COR-L47 (cell line): ENCODE results near the gene SLF2.
"Not testable (repeated sequence)": the region's sequence is repeated elsewhere in the genome, so short reads cannot be mapped to it uniquely, and the experiment has no call there.

Experiments used
- DNase-seq: peaks from one replicate; lab custom pipeline; 2025; lab: John Stamatoyannopoulos, UW

The SLF2 gene

DNA sequence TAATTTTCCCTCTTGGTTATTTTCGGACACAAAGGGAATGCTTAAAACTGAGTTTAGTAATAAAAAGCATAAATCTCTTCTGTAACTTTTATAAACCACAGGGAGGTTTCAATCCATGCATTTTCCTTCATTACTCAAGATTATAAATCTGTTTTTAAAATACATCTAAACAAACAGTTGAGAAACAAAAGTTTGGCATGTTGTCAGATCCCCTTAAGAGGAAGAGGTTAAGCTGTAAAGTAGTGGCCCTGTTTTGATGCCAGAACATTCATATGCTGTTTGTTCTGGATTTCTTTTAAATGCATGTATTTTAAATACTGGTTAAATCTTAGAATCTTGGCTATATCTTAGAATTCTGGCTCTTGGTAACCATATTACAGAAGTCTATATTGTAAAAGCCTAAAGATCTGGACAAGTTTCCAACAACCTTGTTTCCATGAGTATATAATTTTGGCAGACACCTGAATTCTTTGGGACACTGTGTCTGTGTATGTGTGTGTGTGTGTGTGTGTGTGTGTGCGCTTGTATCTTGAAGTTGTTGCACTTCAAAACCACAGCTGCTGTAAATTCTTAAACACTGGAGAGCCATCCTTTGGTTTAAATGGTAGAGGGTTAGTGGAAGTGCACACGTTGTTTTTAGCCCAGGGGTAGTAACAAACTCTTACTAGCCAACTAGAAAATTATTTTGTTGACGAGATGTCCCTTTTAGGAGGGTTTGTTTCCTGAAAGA is 49.8 kb downstream of the SLF2 start:
- DNase-seq, result no peak

DNA sequence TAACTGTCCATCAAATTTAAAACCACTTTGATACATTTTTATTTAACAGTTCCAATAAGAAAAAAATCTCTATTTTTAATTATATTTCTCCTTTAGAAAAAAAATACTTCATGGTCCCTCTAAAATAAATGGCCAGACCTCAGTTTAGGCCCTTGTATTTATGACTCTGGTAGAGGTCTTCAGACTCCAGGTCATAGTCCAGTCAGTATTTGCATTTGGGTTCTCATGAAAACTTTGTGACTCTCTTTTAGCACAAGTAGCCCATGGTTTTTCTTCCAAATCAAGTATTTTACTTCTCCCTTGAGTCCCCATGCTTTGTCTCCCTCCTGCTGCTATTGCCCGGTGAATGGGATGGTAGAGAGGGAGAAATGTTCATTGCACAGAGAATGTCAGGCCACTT is 51.1 kb downstream of the SLF2 start:
- DNase-seq, result no peak

DNA sequence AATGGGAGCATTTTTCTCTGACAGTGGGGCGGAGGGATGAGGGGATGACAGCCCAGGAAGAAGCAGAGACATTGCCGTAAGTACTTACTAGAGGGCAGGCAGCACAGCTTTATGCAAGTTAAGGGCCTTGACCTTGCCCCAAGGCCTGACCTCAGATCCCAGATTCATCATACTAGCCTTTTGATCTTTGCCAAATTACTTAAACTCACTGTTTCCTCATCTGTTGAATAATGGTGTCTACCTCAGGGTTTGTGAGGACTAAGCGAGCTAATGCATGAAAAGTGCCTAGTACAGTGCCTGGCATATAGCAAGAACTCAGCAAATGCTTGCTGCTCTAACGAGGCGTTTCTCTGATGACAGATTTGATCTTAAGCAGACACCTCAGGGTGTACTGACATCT is 53.1 kb downstream of the SLF2 start:
- DNase-seq, result no peak

DNA sequence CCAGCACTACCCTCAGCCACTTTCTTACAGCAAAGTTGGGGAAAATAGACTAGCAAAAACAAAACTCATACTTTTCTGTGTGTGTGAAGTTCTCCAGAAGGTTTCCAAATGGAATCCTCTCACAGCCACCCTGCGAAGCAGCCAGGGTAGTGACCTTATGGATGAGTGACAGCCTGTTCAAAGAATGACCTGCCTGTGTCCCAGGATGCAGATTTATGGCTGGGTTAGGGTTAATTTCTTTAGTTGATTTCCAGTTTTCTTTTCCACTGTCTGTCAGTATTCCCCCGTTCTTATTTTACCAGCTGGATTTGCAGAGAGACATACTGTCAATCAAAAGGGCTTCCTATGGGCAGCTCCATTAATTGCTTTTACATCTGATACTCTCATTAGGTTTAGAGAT is 54.1 kb downstream of the SLF2 start:
- DNase-seq, result no peak

DNA sequence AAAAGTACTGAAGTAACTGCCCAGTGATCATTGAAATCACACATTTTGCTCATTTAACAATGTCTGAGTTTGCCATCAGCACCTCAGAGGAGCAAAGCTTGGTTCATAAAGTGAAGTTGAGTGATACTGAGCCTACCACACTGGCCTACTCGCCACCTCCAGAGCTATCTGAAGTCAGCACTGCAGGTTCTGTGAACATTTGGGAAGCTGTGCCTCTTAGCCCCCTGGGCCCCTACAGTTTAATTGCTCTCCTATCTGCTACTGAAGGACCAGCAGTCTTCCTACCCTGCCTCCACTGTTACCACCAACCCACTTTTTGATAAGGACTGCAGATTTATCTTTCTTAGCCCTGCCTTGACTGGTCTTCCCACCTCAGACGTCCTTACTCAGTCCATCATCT is 54.6 kb downstream of the SLF2 start:
- DNase-seq, result no peak

DNA sequence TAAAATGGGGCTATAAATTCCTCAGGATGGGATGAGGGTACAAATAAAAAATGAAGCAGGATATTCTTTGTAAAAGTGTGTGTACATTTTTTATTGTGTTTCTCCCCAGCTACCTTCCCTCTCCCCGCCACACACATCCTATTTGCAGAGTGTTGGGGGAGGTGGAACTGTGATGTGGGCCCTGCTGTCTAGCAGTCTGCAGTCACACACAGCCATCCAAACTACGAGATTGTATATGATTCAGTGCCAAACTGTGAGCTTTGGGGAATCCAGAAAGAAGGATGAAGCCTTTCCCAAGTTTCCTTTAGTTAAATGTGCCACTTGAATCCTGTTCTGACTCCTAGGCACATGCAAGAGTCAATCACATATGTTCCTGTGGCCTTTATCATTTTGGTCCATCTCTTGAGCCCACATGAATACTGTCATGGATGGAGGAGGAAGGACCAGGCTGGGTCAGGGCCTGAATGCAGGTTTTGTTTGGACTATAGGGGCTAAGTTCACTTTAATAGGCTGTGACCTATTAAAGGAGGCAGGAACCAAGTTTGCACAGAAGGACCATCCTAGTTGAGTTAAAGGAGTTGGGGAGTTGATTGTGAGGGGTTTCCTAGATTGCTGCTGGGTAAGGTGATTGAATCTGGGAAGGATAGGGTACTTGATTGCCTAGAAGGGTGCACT is 55.4 kb downstream of the SLF2 start:
- DNase-seq, result no peak

DNA sequence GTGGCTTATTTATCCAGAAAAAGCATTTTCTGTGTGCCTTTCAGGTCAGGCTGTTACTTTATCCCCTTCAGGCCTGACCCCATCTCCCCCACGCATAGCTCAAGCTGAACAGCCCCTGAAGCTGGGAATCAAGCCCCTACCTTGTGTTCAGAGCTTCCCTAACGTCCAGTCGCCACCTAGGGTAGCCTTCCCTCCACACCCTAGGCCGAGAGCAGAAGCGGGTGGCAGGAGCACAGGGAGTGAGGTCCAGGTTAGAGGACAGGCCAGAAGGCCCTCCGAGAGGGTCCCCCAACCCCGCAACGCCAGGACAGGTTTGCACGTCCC is 56.1 kb downstream of the SLF2 start:
- no peak for DNase-seq

DNA sequence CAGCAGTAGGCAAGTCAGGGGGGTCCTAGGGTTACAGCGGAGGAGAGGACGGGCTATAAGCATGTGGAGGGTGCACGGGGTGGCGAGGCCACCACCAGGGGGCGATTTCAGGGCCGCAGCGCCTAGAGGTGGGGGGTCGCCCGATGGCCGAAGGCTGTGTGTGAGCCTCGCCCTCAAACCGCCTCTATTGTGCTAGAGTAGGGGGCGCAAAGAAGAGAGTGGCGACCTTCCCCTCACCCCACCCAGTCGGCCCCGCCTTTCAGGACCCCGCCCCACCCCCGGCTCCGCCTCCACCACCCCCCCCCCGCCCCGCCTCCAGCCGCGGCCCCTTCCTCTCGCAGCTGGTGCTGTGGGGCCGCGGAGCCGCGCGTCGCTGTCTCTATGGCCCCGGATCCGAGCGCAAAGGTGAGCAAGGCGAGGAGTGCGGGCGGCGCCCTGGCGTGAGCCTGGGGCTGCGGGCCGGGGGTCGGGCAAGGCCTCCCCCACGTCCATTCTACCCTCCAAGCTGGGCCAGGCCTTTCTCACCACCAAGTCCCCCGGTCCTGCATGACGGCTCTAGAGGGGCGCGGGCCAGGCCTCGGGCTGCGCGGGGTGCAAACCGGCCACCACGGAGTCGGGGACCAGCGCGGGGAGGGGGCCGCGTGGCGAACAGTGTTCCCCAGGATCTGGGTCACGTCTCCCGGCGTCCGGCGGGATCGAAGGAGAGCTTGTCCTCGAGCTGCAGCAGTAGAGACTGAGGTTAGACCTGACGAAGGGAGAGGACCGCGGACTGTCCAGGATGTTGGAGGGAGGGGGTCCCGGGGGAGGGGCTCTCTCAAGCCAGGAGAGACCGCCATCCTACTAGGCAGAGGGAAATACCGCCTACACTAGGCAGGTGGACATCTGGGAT is 56.7 kb downstream of the SLF2 start, which contains the start of gene SEMA4G:
TSS of gene SEMA4G (plus strand) at position 318 of the 889 bp plus-strand sequence. CDS start 3,409 bp downstream, outside the sequence.
- DNase-seq, result no peak

DNA sequence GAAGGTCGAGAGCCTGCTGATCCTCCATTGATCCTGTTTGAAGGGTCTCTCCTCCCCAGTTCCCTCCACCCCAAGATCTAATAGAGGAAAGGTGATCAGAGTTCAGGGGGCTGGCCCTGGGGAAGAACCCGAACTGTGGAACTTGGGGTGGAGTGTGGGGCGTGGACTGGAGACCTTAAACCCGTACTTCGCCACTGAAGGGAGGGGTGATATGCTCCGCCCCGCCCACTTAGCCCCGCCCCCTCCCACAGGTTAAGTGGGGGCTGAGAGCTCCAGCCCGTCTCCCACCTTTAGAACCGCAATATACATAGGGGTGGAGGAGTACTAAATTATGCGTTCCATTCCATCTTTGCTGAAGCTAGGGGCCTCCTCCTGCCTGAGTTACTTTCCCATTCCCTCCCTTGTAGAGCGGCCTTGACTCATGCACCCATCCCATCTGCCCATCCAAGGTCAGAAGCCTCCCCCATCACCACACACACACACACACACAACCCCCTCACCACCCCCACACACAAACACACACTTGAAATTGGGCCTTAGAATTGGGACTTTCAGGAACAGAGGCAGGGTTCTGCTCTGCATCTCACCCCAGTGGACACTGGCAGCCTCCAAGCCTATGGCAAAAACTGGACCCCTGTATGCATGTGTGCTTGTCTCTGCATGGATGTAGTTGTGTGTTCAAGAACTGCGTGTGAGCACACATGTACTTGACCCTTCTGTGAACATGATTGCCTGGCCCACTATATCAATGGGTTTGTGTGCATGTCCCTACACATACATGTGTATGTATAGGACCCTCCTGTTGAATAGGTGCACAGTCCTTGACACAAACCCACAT is 57.5 kb downstream of the SLF2 start:
- no peak for DNase-seq

DNA sequence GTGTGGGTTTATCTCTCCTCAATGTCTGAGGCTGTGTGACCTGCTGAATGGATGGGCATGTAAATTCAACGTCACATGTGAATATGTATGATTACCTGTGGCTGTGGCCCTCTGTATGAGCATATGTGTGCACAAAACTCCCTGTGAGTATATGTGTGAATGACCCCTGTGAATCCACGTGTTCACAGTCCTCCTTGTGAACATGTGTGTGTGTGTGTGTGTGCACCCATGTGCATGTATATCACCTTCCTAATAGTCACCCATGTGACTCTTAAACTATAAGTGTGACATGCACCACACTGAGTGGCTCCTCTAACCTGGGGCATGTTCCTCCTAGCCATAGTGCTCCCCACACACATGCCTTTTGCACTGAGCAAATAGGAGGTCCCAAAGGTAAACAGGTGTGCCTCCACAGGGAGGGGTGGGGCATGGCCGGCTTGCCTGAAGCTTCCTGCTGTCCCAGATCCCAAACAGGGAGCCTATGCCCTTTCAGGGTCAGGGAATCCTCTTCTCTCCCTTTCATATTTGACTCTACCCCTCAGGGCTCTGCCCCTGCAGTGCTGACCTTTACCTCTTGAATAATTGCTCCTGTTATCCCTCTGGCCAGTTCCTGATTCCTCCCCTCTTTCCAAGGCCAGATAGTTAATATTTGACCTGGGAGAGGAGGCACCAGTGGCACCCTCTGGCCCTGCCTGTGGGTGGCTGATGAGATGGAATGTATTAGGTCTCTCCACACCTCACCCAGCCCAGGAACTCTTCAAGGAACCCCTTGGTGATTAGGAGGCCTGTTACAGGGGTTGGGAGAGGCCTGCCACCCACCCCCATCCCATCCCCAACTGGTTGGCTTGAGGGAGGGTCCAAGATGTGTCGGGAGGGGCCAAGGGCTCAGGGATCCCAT is 58.4 kb downstream of the SLF2 start:
- DNase-seq, result no peak

DNA sequence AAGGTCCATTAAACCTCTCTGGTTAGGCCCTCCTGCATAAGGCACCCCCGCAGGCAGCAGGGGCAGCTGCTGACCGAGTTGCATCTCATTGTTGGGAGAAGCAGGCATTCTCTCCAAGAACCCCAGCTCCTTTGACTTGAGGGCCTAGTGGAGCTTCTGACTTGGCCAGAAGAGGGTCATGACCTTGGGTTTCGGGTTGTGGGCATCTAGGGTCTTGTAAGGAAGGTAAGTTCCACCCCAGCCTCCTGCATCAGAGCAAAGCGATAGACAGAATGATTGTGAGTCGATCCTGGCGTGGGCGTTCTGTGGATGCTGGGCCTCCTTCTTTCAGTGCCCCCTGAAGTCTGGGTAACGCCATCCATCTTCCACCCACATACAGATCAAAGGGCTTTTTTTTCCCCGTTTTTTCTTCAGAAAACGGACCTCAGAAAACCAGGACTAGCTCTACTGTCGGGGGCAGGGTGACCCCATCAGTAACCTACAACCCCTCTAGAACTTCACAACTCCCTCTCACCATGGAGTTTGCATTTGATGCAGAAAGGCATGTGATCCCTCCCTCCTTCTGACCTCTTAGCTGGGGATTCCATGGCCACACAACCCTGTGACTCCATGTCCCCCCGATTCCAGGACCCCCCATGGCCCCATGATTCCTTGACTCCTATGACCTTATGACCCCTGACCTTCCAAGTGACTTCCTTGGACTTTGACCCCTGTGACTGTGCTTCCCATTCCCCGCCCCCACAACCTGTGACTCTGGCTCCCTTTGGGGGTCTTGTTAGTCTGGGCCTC is 59.5 kb downstream of the SLF2 start:
- no peak for DNase-seq

DNA sequence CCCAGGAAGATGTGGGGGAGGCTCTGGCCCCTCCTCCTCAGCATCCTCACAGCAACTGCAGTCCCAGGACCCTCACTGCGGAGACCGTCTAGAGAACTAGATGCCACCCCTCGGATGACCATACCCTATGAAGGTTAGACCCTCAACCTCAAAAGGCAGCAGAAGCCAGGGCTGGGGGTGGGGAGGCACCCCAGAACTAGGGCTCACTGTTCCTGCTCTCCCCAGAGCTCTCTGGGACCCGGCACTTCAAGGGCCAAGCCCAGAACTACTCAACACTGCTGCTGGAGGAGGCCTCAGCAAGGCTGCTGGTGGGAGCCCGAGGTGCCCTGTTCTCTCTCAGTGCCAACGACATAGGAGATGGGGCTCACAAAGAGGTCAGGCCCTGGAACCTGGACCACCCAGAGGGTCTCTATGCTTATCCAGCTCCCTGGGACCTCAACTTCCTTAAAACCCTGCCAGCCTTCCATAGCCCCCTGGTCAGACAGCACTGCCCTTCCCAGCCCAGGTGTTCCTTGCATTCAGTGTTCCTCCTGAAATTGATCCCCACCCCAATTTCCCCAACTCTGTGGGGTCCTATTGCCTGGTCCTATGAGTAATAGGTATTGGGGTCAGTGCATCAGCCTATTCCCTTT is 60.3 kb downstream of the SLF2 start:
- DNase-seq, result no peak

DNA sequence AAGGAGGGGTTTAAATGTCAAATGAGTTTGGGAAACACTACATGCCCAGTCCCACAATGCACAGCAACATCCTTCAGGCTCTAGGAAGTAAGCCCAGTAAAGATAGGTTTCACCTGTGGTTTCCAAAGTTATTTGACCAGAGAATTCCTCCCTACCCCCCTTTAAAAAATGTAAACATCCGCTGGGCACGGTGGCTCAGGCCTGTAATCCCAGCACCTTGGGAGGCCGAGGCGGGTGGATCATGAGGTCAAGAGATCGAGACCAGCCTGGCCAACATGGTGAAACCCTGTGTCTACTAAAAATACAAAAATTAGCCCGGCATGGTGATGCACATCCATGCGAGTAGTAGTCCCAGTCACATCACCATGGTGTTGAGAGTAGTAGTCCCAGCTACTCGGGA is 62.6 kb downstream of the SLF2 start:
- not testable (repeated sequence) for DNase-seq

DNA sequence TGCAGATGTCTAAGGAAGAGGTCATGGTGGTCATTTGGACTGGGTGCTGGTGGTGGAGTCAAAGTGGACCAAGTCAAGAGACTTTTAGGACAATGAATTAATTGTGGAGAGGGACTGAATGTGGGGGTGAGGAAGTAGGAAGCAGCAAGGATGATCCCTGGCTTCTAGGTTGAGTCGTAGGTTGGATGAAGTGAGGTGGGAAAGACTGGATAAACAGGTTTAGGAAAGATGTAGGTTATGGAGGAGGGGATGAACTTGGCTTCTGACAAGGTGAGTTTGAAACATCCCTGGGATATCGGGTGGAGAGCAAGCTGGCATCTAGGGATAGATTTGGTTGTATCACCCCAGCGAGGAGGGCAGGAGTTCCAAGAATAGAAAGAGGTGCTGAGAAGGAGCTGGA is 64.1 kb downstream of the SLF2 start:
- no peak for DNase-seq

DNA sequence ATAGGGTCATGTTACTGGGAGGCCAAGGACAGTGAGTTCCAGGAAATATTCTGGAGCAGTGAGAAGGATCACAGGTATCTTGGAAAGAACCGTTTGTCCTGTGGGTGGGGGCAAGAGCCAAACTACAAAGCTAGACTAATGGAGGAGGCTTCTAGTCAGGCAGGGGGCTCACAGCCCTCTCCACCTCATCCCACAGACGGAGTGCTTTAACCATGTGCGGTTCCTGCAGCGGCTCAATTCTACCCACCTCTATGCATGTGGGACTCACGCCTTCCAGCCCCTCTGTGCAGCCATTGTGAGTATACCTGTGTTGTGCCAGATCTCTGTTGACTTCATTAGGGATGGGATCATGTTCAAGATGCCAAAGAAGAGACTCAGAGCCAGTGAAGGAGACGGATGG is 64.7 kb downstream of the SLF2 start:
- no peak for DNase-seq

DNA sequence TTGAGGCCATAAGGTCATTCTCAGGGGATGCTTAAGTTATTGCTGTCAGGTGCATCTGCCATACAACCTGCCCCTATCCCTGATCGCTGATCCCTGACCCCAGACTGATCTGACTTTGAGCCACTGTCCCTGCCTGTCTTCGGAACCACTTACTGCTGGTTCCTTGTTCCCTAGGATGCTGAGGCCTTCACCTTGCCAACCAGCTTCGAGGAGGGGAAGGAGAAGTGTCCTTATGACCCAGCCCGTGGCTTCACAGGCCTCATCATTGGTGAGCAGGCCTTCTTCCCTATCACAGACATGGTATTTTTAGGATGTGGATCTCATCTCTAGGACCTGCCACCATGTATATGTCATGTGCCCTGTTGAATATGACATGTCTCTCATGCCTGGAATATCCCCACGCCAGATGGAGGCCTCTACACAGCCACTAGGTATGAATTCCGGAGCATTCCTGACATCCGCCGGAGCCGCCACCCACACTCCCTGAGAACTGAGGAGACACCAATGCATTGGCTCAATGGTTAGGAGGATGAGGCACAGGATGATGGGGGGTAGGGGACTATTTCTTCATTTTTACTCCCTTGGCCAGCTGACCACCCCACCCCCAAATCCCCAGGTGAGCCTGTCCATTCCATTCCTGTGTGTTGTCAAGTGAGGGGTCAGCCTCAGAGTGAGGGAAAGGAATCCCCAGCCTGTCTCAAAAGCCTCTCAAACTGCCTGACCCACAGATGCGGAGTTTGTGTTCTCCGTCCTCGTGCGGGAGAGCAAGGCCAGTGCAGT is 65.5 kb downstream of the SLF2 start:
- no peak for DNase-seq

DNA sequence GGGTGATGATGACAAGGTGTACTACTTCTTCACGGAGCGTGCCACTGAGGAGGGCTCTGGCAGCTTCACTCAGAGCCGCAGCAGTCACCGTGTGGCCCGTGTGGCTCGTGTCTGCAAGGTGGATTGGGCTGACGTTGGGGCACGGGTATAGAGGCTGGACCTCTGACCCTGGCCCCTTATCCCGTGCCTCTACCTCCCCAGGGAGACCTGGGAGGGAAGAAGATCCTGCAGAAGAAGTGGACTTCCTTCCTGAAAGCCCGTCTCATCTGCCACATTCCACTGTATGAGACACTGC is 66.1 kb downstream of the SLF2 start:
- DNase-seq, result no peak

DNA sequence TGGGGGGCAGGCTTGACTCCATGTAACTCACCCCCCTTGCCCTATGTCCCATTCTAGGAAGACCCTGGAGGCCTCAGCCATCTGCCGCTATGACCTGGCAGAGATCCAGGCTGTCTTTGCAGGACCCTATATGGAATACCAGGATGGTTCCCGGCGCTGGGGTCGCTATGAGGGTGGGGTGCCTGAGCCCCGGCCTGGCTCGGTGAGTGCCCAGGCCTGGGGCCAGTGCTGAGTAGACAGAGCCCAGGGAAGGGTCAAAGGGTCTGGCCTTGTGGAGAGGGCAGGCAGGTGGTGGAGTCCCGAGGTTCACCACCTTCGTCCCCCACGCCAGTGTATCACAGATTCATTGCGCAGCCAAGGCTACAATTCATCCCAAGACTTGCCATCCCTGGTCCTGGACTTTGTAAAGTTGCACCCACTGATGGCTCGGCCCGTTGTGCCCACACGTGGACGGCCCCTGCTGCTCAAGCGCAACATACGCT is 67.1 kb downstream of the SLF2 start:
- no peak for DNase-seq

DNA sequence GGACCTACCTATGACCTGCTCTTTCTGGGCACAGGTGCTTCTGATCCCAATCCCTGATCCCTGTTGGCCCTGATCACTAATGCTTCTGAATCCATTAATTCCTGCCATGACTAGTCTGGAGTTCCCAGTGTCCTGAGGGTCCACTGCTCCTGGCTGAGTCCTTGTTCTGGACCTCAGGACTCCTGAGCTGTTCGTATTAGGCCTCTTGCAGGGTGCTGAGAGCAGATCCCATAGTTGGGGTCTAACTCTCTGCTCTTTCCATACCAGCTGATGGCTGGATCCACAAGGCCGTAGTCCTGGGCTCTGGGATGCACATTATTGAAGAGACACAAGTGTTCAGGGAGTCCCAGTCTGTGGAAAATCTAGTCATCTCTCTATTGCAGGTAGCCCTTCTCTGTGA is 67.5 kb downstream of the SLF2 start:
- no peak for DNase-seq
